ENCODE data around the gene SH3RF1. TPM values are rescaled to one million over a fixed set of nuclear protein-coding genes. Genes with fewer than 3 reads are reported as not detected.

SH3RF1 gene
- total RNA-seq, 1 experiment from 2014 or later, result 15.3 TPM

DNA sequence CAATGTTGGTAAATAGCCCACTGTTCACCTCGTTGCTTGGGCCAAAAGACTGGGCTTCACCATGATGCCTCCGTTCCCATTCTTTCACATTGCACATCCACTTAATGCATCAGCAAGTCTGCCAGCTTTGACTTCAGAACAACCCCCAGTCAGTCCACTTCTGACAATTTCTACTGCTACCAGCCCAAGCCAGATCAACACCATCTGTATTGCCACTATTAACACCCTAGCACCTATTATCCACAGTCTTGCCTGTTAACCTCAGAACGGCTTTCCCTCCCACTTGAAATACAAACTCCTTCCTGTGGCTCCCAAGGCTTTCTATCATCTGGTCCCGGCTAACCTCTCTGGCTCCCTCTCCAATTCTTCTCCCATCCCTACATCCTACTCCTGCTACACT lies 95.7 kb downstream of the SH3RF1 start:
- Histone ChIP-seq H3K18ac (ENCODE audit: insufficient read length, low read depth, low read length) (no peak overlapping the region), H3K14ac (ENCODE audit: insufficient read depth, low read length) (no peak overlapping the region), H3K4me2 (ENCODE audit: insufficient read depth, insufficient read length, low read length) (no peak overlapping the region), H2AFZ (ENCODE audit: low read length) (no peak overlapping the region), H2BK15ac (ENCODE audit: low read depth, low read length) (no peak overlapping the region), H3K56ac (ENCODE audit: insufficient read length, low read depth, low read length) (no peak overlapping the region), H3K23me2 (ENCODE audit: insufficient read length, low read depth, low read length, poor library complexity, severe bottlenecking) (no peaks in the 10 kb centered on the region), H2BK12ac (ENCODE audit: insufficient read length, low read depth, low read length) (no peak overlapping the region), H3K4me1 (ENCODE audit: insufficient read depth, low read length) (no peaks in the 10 kb centered on the region; the same call in 1 of the 2 replicates), H3K79me2 (ENCODE audit: insufficient read depth, low read length) (no peaks in the 10 kb centered on the region; the same call in 1 of the 2 replicates), H4K91ac (ENCODE audit: insufficient read length, low read depth, low read length) (no peak overlapping the region), H3K9me3 (ENCODE audit: control insufficient read depth, low read depth, low read length) (no peaks in the 10 kb centered on the region), H2BK120ac (ENCODE audit: low read depth, low read length, poor library complexity, severe bottlenecking) (no peak overlapping the region), H3K23ac (ENCODE audit: insufficient read length, low read depth, low read length) (no peak overlapping the region), H2AK5ac (ENCODE audit: insufficient read length, low read length) (no peak overlapping the region), H2BK5ac (ENCODE audit: insufficient read length, low read length) (no peak overlapping the region), H3K9ac (ENCODE audit: extremely low read depth, insufficient read length, low read length) (no peak overlapping the region), H3K79me1 (ENCODE audit: insufficient read depth, low read depth, low read length, poor library complexity, severe bottlenecking) (no peaks in the 10 kb centered on the region), H2BK20ac (ENCODE audit: low read depth, low read length, poor library complexity, severe bottlenecking) (no peak overlapping the region), H4K8ac (replicated peaks; ENCODE audit: insufficient read length, low read depth, low read length) (no peak overlapping the region), H4K5ac (ENCODE audit: insufficient read length, low read depth, low read length) (no peak overlapping the region), H3K4ac (ENCODE audit: low read depth, low read length) (no peak overlapping the region), H3K27me3 (ENCODE audit: insufficient read depth, low read length) (no peaks in the 10 kb centered on the region), H4K20me1 (ENCODE audit: control insufficient read depth, insufficient read depth, insufficient read length) (no peaks in the 10 kb centered on the region), H3T11ph (ENCODE audit: low read length) (no peak overlapping the region), H3K27ac (ENCODE audit: insufficient read length, low read depth, low read length) (no peak overlapping the region)
- H3K27me3 Mint-ChIP-seq (ENCODE audit: low read depth), result no peaks in the 10 kb centered on the region
- peaks cover 17 to 21% of the 10 kb centered on the region in 2 experiments for H3K4me1 Mint-ChIP-seq
- WGBS (ENCODE audit: extremely low coverage, insufficient read length, low lambda C conversion rate), result no CpG with 5 or more reads among the region's 4 CpGs
- no peaks in the 10 kb centered on the region for H3K9me3 Mint-ChIP-seq
- no peaks in the 10 kb centered on the region for H3K36me3 Mint-ChIP-seq (ENCODE audit: insufficient read depth in 1 of 3, low read depth in 3 of 3)
- no peak overlapping the region for H3K4me3 Mint-ChIP-seq
- TF ChIP-seq, protein P1, sequence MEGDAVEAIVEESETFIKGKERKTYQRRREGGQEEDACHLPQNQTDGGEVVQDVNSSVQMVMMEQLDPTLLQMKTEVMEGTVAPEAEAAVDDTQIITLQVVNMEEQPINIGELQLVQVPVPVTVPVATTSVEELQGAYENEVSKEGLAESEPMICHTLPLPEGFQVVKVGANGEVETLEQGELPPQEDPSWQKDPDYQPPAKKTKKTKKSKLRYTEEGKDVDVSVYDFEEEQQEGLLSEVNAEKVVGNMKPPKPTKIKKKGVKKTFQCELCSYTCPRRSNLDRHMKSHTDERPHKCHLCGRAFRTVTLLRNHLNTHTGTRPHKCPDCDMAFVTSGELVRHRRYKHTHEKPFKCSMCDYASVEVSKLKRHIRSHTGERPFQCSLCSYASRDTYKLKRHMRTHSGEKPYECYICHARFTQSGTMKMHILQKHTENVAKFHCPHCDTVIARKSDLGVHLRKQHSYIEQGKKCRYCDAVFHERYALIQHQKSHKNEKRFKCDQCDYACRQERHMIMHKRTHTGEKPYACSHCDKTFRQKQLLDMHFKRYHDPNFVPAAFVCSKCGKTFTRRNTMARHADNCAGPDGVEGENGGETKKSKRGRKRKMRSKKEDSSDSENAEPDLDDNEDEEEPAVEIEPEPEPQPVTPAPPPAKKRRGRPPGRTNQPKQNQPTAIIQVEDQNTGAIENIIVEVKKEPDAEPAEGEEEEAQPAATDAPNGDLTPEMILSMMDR (conservative IDR thresholded peaks at IDR 0.05), result no peak
- H3K27ac Mint-ChIP-seq, result 0 out of 7 replicates have a peak overlapping the region, but pooled peaks of 2 of the 3 experiments have one; percentile 2 to 20
- no peak for DNase-seq

Measured in H9 (cell line).